Caco-2 (cell line): ENCODE data around the gene ZNF575. TPM values are rescaled to one million over a fixed set of nuclear protein-coding genes. Genes with fewer than 3 reads are reported as not detected.

Source experiments
- Bru-seq: library from RNA; stranded (reverse); fragments of 400-500 nt; gene quantifications from one replicate; lab custom pipeline; 2021; lab: Mats Ljungman, UMichigan
- BruChase-seq, 2 experiments: library from RNA; stranded (reverse); fragments of 400-500 nt; gene quantifications; one replicate each; lab custom pipeline; 2021; lab: Mats Ljungman, UMichigan
- BruUV-seq: library from RNA; stranded (reverse); fragments of 400-500 nt; replicated peaks from 2 replicates; lab custom pipeline; 2021; lab: Mats Ljungman, UMichigan
- CTCF ChIA-PET: fragments of 300-600 bp; sonication (Branson Sonifier 250); formaldehyde crosslinking; loops from one replicate; lab custom pipeline; 2022; ENCODE audit warnings: antibody characterized with exemption; lab: Charles Lee
- POLR2A ChIA-PET: fragments of 300-600 bp; sonication (Branson Sonifier 250); formaldehyde crosslinking; loops from one replicate; lab custom pipeline; 2022; ENCODE audit warnings: antibody characterized with exemption; lab: Charles Lee
- DNase-seq, 2 experiments: peaks; one replicate each; pipeline versions ENCODE4 v3.0.0 to v3.0.0-alpha.2; 2020 to 2022
- H3K27me3 ChIP-seq: replicated peaks from 2 replicates; pipeline ENCODE4 v1.6.0; 2011; ENCODE audit warnings: low read length; ENCODE audit not compliant: control insufficient read depth, insufficient read depth
- H3K36me3 ChIP-seq: 2 replicates; pipeline ENCODE4 v1.5.1; 2011; ENCODE audit warnings: low read length; ENCODE audit not compliant: control insufficient read depth, insufficient read depth
- H3K4me1 ChIP-seq: fragments of 250-450 bp; sonication (Bioruptor Pico); 2 replicates; pipeline ENCODE4 v1.5.1; 2020; ENCODE audit warnings: mild to moderate bottlenecking
- H3K4me3 ChIP-seq: 2 replicates; pipeline ENCODE4 v1.5.1; 2011; ENCODE audit warnings: low read depth, mild to moderate bottlenecking, control low read depth, low read length
- H3K9me3 ChIP-seq: fragments of 250-450 bp; sonication (Bioruptor Pico); 2 replicates; pipeline ENCODE4 v1.5.1; 2020; ENCODE audit warnings: mild to moderate bottlenecking, moderate library complexity
- H3K27ac Mint-ChIP-seq: one replicate; pipeline ENCODE4 v1.8.0; 2022; ENCODE audit warnings: mixed read lengths; ENCODE audit not compliant: unreplicated experiment
- H3K27me3 Mint-ChIP-seq: one replicate; pipeline ENCODE4 v1.8.0; 2022; ENCODE audit warnings: mixed read lengths; ENCODE audit not compliant: insufficient read depth, unreplicated experiment
- H3K36me3 Mint-ChIP-seq: one replicate; pipeline ENCODE4 v1.8.0; 2022; ENCODE audit warnings: mild to moderate bottlenecking, mixed read lengths; ENCODE audit not compliant: insufficient read depth, unreplicated experiment
- H3K4me1 Mint-ChIP-seq: one replicate; pipeline ENCODE4 v1.8.0; 2022; ENCODE audit warnings: low read depth, mixed read lengths; ENCODE audit not compliant: unreplicated experiment
- H3K4me3 Mint-ChIP-seq: one replicate; pipeline ENCODE4 v1.8.0; 2022; ENCODE audit warnings: mild to moderate bottlenecking, moderate library complexity, mixed read lengths; ENCODE audit not compliant: unreplicated experiment
- H3K9me3 Mint-ChIP-seq: one replicate; pipeline ENCODE4 v1.8.0; 2022; ENCODE audit warnings: mixed read lengths; ENCODE audit not compliant: unreplicated experiment
- intact Hi-C: fragments of 100-400 bp; cut with micrococcal nuclease; formaldehyde crosslinking; loops from one replicate; pipeline ENCODE4 v1.10.0; 2022; ENCODE audit not compliant: unreplicated experiment
- long read RNA-seq: library from polyadenylated mRNA; stranded (forward); transcript quantifications from one replicate; pipeline ENCODE4 v2.0.0, GENCODE V29; 2022
- total RNA-seq: library from RNA; stranded (reverse); gene quantifications from 2 replicates; pipeline ENCODE4 v1.2.3, GENCODE V29; 2022
- TF ChIP-seq, protein P1 (sequence below), 2 experiments: fragments of 200-600 bp in 1 of 2; IDR thresholded peaks; 1 replicate in 1 of 2; 2 replicates in 1 of 2; pipeline versions ENCODE4 v1.5.1 to v1.8.0; 2011 to 2022; ENCODE audit warnings: antibody characterized with exemption in 1 of 2, control low read depth in 1 of 2, inconsistent platforms in 1 of 2, low read depth in 1 of 2, low read length in 1 of 2, mild to moderate bottlenecking in 1 of 2, moderate library complexity in 1 of 2; ENCODE audit not compliant: insufficient read depth in 1 of 2, severe bottlenecking in 1 of 2, unreplicated experiment in 1 of 2

Gene ZNF575
- total RNA-seq (1.00 and 1.2 TPM in 2 replicates), Bru-seq, nascent RNA (percentile 33 among the genes with signal in this experiment), BruChase-seq, experiment 1, labeled RNA remaining after a 2-hour chase (percentile 28 among the genes with signal in this experiment), BruChase-seq, experiment 2, labeled RNA remaining after a 6-hour chase (percentile 22 among the genes with signal in this experiment)
- long read RNA-seq, partial matches to known transcripts, result 1 of 4 reads
- long read RNA-seq, other reads (novel, unspliced or antisense), result 3 of 4 reads

DNA sequence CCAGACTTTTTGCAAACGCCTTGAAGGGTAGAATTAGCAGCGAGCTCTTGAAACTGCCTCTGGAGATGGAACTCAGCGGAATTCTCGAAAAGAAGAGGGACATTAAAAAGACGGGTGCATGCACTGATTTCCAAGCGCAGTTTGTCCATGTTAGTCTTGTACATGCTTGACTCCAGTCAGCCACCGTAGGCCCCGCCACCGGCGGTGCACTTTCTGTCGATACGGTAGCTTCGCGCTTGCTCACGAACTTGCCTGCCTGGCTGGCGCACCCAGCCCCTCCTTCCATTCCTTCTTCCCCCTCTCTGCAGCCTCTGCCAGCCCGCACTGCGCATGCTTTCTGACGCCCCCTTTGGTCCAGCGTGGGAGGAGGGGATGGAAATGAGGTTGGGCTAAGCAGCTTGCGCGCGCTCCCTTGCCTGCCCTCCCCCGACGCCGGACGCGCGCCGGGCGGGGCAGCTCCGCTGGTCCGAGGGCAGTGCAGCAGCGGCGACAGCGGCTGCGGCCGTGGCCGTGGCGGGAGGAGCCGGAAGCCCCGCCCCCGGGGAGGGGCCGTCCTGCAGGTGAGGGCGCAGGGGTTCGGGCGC lies at the start of gene ZNF575:
Gene ZNF575 (plus strand): TSS at position 227 of the 584 bp plus-strand sequence. CDS start 1,235 bp downstream, outside the sequence.
- TF ChIP-seq, protein P1, sequence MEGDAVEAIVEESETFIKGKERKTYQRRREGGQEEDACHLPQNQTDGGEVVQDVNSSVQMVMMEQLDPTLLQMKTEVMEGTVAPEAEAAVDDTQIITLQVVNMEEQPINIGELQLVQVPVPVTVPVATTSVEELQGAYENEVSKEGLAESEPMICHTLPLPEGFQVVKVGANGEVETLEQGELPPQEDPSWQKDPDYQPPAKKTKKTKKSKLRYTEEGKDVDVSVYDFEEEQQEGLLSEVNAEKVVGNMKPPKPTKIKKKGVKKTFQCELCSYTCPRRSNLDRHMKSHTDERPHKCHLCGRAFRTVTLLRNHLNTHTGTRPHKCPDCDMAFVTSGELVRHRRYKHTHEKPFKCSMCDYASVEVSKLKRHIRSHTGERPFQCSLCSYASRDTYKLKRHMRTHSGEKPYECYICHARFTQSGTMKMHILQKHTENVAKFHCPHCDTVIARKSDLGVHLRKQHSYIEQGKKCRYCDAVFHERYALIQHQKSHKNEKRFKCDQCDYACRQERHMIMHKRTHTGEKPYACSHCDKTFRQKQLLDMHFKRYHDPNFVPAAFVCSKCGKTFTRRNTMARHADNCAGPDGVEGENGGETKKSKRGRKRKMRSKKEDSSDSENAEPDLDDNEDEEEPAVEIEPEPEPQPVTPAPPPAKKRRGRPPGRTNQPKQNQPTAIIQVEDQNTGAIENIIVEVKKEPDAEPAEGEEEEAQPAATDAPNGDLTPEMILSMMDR (IDR thresholded peaks at IDR 0.05; ENCODE audit: insufficient read depth in 1 of 2, low read depth in 1 of 2, low read length in 1 of 2, severe bottlenecking in 1 of 2, unreplicated experiment in 1 of 2), result peak in 1 of 2 experiments; percentile 9
- Histone ChIP-seq H3K4me3 (peak within 1 kb of the TSS; percentile 60), H3K9me3 (no peaks in the 10 kb centered on the region), H3K4me1 (0 out of 2 replicates have a peak, but pooled peaks cover 4% of the 10 kb centered on the region), H3K36me3 (no peaks in the 10 kb centered on the region; the same call in 1 of the 2 replicates), H3K27me3 (no peaks in the 10 kb centered on the region)
- no peaks in the 10 kb centered on the region for H3K9me3 Mint-ChIP-seq
- H3K27ac Mint-ChIP-seq, result peak within 1 kb of the TSS; percentile 96
- peak; percentile 95 to 96 for DNase-seq
- no peaks in the 10 kb centered on the region for H3K27me3 Mint-ChIP-seq
- ChIA-PET CTCF (interaction anchor here (0.6 to 2.4 kb wide), 10 partner anchors 8 to 146 kb away, joined by 3 to 14 read pairs (median 8); partner anchors contain the start of genes IRGQ, PHLDB3 and ZNF576), POLR2A (interaction anchor here (0.6 to 2.1 kb wide), 6 partner anchors 13 to 772 kb away, joined by 4 to 10 read pairs (median 6); partner anchors contain the start of genes IRGQ, PHLDB3, ZNF235 and ZNF576)
- peak within 1 kb of the TSS; percentile 96 for H3K4me3 Mint-ChIP-seq
- H3K4me1 Mint-ChIP-seq, result peaks cover 6% of the 10 kb centered on the region
- H3K36me3 Mint-ChIP-seq, result peaks cover 31% of the 10 kb centered on the region
- intact Hi-C loops, result loop anchor here (1.0 to 10.0 kb wide), 4 partner anchors 8 to 122 kb away; partner anchors contain the start of genes IRGQ, PHLDB3 and ZNF576
- BruUV-seq, result TSS peak; percentile 13

DNA sequence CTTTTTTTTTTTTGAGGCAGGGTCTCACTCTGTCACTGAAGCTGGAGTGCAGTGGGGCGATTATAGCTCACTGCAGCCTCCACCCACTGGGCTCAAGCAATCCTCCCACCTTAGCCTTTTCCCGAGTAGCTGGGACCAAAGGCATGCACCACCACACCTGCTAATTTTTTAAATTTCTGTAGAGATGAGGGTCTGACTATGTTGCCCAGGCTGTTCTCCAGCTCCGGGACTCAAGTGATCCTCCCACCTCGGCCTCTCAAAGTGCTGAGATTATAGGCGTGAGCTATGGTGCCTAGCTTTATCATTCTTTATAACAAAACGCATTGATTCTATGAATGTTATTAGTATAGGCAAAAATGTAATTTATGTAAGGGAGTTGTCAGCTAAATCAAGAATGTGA lies 49.7 kb upstream of the ZNF575 start:
- H3K4me1 Mint-ChIP-seq, result no peaks in the 10 kb centered on the region
- BruUV-seq, result no TSS peak
- H3K27me3 ChIP-seq, result no peaks in the 10 kb centered on the region
- no peak overlapping the region for H3K4me3 Mint-ChIP-seq
- ChIA-PET POLR2A (no interaction called here), CTCF (no interaction called here)
- H3K36me3 Mint-ChIP-seq, result peaks cover 13% of the 10 kb centered on the region
- DNase-seq, result no peak
- no peaks in the 10 kb centered on the region for H3K4me1 ChIP-seq
- TF ChIP-seq, protein P1 (IDR thresholded peaks at IDR 0.05; ENCODE audit: insufficient read depth in 1 of 2, low read depth in 1 of 2, low read length in 1 of 2, severe bottlenecking in 1 of 2, unreplicated experiment in 1 of 2), result no peak
- no peak overlapping the region for H3K4me3 ChIP-seq
- H3K27ac Mint-ChIP-seq, result no peak overlapping the region
- no peaks in the 10 kb centered on the region for H3K36me3 ChIP-seq
- no peaks in the 10 kb centered on the region for H3K9me3 Mint-ChIP-seq
- H3K27me3 Mint-ChIP-seq, result no peaks in the 10 kb centered on the region
- H3K9me3 ChIP-seq, result no peaks in the 10 kb centered on the region
- intact Hi-C loops, result no loop called here

DNA sequence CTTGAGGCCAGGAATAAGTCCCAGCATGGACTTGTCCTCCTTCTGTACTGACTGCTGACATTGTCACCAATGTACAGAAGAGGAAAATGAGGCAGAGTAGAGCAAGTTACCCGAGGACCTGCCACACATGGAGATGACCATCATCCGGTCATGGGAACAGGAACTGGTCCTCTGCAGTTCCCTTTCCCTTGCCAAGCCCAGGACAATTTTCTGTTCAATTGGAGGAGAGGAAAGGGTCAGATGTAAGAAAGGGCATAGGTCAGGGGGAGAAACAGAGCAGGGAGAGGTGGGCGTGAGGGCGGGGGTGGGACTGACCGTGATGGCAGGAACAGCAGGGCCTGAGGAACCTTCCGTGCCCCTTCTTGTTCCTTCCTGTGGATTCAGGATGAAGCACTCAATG lies 47.0 kb upstream of the ZNF575 start:
- intact Hi-C loops, result no loop called here
- TF ChIP-seq, protein P1 (IDR thresholded peaks at IDR 0.05; ENCODE audit: insufficient read depth in 1 of 2, low read depth in 1 of 2, low read length in 1 of 2, severe bottlenecking in 1 of 2, unreplicated experiment in 1 of 2), result no peak
- no peaks in the 10 kb centered on the region for H3K27me3 Mint-ChIP-seq
- no peak for DNase-seq
- no peaks in the 10 kb centered on the region for H3K4me1 Mint-ChIP-seq
- no peaks in the 10 kb centered on the region for H3K9me3 Mint-ChIP-seq
- Histone ChIP-seq H3K9me3 (no peaks in the 10 kb centered on the region), H3K4me3 (no peak overlapping the region), H3K36me3 (peaks cover 4% of the 10 kb centered on the region), H3K4me1 (no peaks in the 10 kb centered on the region), H3K27me3 (no peaks in the 10 kb centered on the region)
- no peak overlapping the region for H3K4me3 Mint-ChIP-seq
- ChIA-PET POLR2A (no interaction called here), CTCF (interaction anchor here (0.6 kb wide), 1 partner anchor 69 kb away, joined by 3 read pairs; no protein-coding TSS in a partner anchor)
- no peak overlapping the region for H3K27ac Mint-ChIP-seq
- BruUV-seq, result no TSS peak
- H3K36me3 Mint-ChIP-seq, result peaks cover 13% of the 10 kb centered on the region
